ENCODE data around the gene CLCNKB. TPM values are rescaled to one million over a fixed set of nuclear protein-coding genes. Genes with fewer than 3 reads are reported as not detected.
"Not testable (repeated sequence)": the region's sequence is repeated elsewhere in the genome, so short reads cannot be mapped to it uniquely, and the experiment has no call there.

Gene CLCNKB
- total RNA-seq, 4 donors from 2014 or later = 0.41 to 1.9 (median 1.2) TPM; not detected in 1

DNA sequence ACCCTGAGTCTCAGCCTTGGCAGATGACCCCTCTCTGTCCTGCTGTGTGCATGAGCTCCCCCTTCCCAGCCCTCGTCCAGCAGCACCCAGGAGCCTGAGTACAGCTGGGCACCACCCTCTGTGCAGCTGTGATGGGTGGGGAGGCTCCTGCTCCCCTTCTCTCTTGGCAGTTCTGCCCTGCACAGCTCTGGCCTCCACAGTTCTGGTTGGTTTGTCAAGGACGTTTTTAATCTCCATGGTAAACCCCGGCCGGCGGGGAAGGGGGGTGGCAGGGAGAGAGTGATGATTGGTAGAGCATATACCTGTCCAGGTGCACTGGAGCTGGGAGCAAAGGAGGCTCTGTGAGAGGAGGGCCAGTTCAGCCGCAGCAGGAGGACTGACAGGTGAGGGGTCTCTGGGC is 21.9 kb upstream of the CLCNKB start, which contains the start of gene CLCNKA:
Gene CLCNKA (plus strand): TSS at position 356 of the 400 bp plus-strand sequence. CDS start 584 bp downstream, outside the sequence.
- H3K27me3 ChIP-seq = no peaks in the 10 kb centered on the region
- H3K9me3 ChIP-seq = no peaks in the 10 kb centered on the region
- no peaks in the 10 kb centered on the region for H3K36me3 ChIP-seq
- TF ChIP-seq POLR2A (IDR thresholded peaks at IDR 0.05) (no peak), CTCF (IDR thresholded peaks at IDR 0.05) (no peak)
- no peak for DNase-seq
- no peak within 1 kb of the TSS for H3K4me3 ChIP-seq
- H3K27ac ChIP-seq = peak within 1 kb of the TSS; percentile 97
- intact Hi-C loops (cut with DNase I; ENCODE audit: low total_unique reads) = loop anchor here (5.0 kb wide), 1 partner anchor 51 kb away; the partner anchor contains the start of gene FAM131C
- peaks cover 8 to 11% of the 10 kb centered on the region in 2 donors for H3K4me1 ChIP-seq

DNA sequence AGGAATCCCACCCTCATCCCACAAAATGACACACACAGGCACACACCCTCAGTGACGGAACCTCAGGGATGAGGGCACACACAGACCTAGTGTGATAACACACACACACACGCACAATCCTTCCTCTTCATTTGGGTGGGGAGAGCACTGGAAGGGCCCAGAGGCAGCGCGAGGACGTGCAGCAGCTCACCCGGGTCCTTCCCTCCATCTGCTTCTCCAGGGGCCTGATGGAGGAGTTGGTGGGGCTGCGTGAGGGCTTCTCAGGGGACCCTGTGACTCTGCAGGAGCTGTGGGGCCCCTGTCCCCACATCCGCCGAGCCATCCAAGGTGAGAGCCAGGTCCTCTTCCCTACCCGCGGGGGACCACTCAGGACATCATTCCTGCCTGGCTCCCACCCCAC is 21.2 kb upstream of the CLCNKB start:
- TF ChIP-seq POLR2A (IDR thresholded peaks at IDR 0.05) = no peak
- no peak for TF ChIP-seq CTCF (IDR thresholded peaks at IDR 0.05)
- Histone ChIP-seq H3K4me1 (peaks cover 13 to 16% of the 10 kb centered on the region in 2 donors), H3K27me3 (no peaks in the 10 kb centered on the region), H3K27ac (peak overlapping the region in 1 of 2 donors; percentile 97), H3K4me3 (no peak overlapping the region), H3K9me3 (no peaks in the 10 kb centered on the region), H3K36me3 (no peaks in the 10 kb centered on the region)
- DNase-seq = no peak
- intact Hi-C loops (cut with DNase I; ENCODE audit: low total_unique reads) = loop anchor here (5.0 kb wide), 1 partner anchor 50 kb away; the partner anchor contains the start of gene FAM131C

- no peak for TF ChIP-seq POLR2A (IDR thresholded peaks at IDR 0.05)
- TF ChIP-seq CTCF (IDR thresholded peaks at IDR 0.05) = no peak
- Histone ChIP-seq H3K4me3 (no peak overlapping the region), H3K27ac (peak overlapping the region in 1 of 2 donors; percentile 97), H3K9me3 (no peaks in the 10 kb centered on the region), H3K27me3 (no peaks in the 10 kb centered on the region), H3K4me1 (peaks cover 14 to 15% of the 10 kb centered on the region in 2 donors), H3K36me3 (no peaks in the 10 kb centered on the region)
- DNase-seq = no peak
- intact Hi-C loops (cut with DNase I; ENCODE audit: low total_unique reads) = loop anchor here (5.0 kb wide), 1 partner anchor 49 kb away; the partner anchor contains the start of gene FAM131C
Measured at GRCh38 chr1:16023050-16023653, 20.4 kb upstream of the CLCNKB start.

DNA sequence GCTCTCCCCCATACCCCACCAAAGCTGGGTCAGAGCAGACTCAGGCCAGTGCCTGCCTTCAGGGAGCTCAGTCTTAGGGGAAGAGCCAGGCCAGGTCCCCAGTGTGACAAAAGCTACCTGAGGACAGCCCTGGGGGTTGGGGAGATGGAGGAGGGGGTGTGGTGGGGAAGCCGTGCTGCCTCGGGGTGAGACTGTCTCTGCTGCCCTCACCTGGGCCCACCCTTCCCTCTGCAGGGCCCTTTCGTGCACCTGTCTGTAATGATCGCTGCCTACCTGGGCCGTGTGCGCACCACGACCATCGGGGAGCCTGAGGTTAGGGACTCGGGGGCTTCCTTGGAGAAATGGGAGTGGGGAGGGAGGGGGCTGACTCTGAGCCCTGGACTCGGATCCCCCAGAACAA is 17.3 kb upstream of the CLCNKB start:
- intact Hi-C loops (cut with DNase I; ENCODE audit: low total_unique reads); H3K4me1 ChIP-seq; H3K27me3 ChIP-seq; H3K36me3 ChIP-seq; H3K4me3 ChIP-seq; H3K9me3 ChIP-seq; DNase-seq: not testable (repeated sequence)
- H3K27ac ChIP-seq = peak overlapping the region in 1 of 2 donors; percentile 75

GRCh38 chr1:16026723-16027484 is 16.7 kb upstream of the CLCNKB start:
- Histone ChIP-seq H3K9me3 (no peaks in the 10 kb centered on the region), H3K27me3 (no peaks in the 10 kb centered on the region), H3K36me3 (no peaks in the 10 kb centered on the region), H3K27ac (peak overlapping the region; percentile 48 to 75), H3K4me3 (peak overlapping the region in 1 of 2 donors; percentile 3), H3K4me1 (peaks cover 5 to 6% of the 10 kb centered on the region in 2 donors)
- TF ChIP-seq POLR2A (IDR thresholded peaks at IDR 0.05) (no peak), CTCF (IDR thresholded peaks at IDR 0.05) (no peak)
- intact Hi-C loops (cut with DNase I; ENCODE audit: low total_unique reads) = no loop called here
- DNase-seq = peak; percentile 63 to 71
